Calu3 (cell line): ENCODE results near the gene PNLIP. TPM values are rescaled to one million over a fixed set of nuclear protein-coding genes. Genes with fewer than 3 reads are reported as not detected.

ENCODE experiments used
- BruUV-seq: library from RNA; stranded (reverse); fragments of 400-500 nt; replicated peaks from 2 replicates; lab custom pipeline; 2021; lab: Mats Ljungman, UMichigan
- CTCF ChIA-PET: fragments of 300-600 bp; sonication (Branson Sonifier 250); formaldehyde crosslinking; loops from one replicate; lab custom pipeline; 2022; ENCODE audit warnings: antibody characterized with exemption; lab: Charles Lee
- DNase-seq: peaks from one replicate; pipeline ENCODE4 v3.0.0; 2022
- H3K27ac Mint-ChIP-seq: one replicate; pipeline ENCODE4 v1.8.0; 2022; ENCODE audit warnings: mixed read lengths; ENCODE audit not compliant: unreplicated experiment
- H3K27me3 Mint-ChIP-seq: one replicate; pipeline ENCODE4 v1.8.0; 2022; ENCODE audit warnings: mixed read lengths; ENCODE audit not compliant: unreplicated experiment
- H3K36me3 Mint-ChIP-seq: one replicate; pipeline ENCODE4 v1.8.0; 2022; ENCODE audit warnings: mild to moderate bottlenecking, moderate library complexity, mixed read lengths; ENCODE audit not compliant: insufficient read depth, unreplicated experiment
- H3K4me1 Mint-ChIP-seq: one replicate; pipeline ENCODE4 v1.8.0; 2022; ENCODE audit warnings: mild to moderate bottlenecking, low read depth, mixed read lengths; ENCODE audit not compliant: unreplicated experiment
- H3K4me3 Mint-ChIP-seq: one replicate; pipeline ENCODE4 v1.8.0; 2022; ENCODE audit warnings: mild to moderate bottlenecking, low read depth, moderate library complexity, mixed read lengths; ENCODE audit not compliant: unreplicated experiment
- H3K9me3 Mint-ChIP-seq: one replicate; pipeline ENCODE4 v1.8.0; 2022; ENCODE audit warnings: low read depth, mixed read lengths; ENCODE audit not compliant: unreplicated experiment
- intact Hi-C: fragments of 100-400 bp; cut with micrococcal nuclease; formaldehyde crosslinking; loops from one replicate; pipeline ENCODE4 v1.10.0; 2022; ENCODE audit not compliant: unreplicated experiment
- total RNA-seq: library from RNA; stranded (reverse); gene quantifications from 2 replicates; pipeline ENCODE4 v1.2.3, GENCODE V29; 2022
- TF ChIP-seq, protein P1 (sequence below): fragments of 200-600 bp; IDR thresholded peaks from one replicate; pipeline ENCODE4 v1.8.0; 2022; ENCODE audit warnings: antibody characterized with exemption; ENCODE audit not compliant: unreplicated experiment

The PNLIP gene
- total RNA-seq, 1 experiment from 2014 or later, result not detected

DNA sequence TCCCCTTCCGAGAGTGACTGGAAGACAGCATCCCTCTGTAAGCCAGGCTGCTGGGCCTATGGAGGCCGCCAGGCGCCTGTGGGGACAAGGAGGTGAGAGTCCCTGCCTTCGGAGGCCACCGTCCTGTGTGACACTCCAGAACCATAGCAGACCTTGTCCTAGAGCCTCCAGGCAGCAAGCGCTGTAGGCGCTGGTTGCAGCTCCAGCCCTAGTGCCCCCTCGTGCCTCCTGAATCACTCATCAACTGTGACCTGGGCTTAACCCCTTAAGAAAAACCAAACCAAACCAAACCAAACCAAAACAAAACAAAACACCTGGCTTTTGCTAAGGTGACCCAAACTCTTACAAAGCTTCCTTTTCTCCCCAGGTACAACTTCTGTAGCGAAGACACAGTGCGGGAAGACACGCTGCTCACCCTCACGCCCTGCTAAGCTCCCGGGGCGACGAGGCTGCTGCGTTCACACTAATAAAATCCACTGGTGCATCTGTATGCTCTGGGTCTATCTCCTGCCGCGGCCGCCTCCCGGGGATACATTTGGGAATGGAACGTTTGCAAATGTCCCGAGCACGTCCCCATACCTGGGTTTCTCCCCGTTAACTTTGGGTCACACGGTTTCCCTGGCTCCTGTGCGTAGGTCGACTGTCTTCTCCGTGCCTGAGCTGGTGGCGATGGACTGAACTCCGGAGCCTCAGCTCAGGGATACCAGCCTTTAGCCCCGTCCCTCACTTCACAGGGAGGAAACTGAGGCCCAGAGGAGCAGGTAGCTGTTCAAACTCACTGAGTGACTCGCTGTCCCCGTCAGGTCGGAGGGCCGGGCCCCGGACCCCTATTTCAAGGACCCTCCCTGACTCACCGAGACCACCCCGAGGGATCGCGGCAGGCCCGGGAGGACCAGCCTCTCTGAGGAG lies 63.2 kb downstream of the PNLIP start:
- CTCF ChIA-PET, result no interaction called here
- no peak for DNase-seq

DNA sequence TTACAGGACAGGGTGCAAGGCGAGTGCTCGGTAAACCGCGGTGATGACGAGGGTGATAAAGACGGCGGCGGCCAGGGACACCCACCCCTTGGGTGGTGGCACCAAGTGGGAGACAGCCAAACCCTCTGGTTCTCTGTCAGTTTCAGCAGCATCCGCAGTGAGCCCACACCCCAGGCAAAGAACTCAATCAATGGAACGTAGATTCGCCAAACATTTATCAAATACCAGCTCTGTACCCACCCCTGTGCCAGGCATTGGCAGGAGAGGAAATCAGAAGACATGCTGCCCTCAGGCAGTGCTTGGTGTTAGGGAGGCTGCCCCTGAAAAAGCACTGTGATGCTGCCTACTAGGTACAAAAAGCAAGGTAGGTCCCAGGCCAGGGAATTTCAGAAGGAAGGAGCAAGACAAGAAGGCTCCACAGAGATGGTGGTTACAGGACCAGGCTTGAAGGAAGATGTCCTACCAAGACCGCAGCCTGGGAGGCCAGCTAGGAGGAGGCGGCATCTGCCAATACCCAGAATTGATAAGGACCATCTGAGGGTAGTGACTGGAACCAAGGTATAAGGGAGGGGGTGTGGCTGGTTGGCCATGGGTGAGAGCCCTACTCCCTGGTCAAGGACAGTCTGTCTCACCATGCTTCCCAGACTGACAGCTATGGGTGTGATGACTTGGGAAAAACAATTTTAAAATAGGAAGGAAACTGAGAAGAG lies 64.9 kb downstream of the PNLIP start:
- Mint-ChIP-seq H3K36me3 (no peaks in the 10 kb centered on the region), H3K27me3 (peaks cover 28% of the 10 kb centered on the region), H3K4me1 (no peaks in the 10 kb centered on the region), H3K9me3 (no peaks in the 10 kb centered on the region), H3K4me3 (no peak overlapping the region), H3K27ac (no peak overlapping the region)
- CTCF ChIA-PET, result no interaction called here
- TF ChIP-seq, protein P1, sequence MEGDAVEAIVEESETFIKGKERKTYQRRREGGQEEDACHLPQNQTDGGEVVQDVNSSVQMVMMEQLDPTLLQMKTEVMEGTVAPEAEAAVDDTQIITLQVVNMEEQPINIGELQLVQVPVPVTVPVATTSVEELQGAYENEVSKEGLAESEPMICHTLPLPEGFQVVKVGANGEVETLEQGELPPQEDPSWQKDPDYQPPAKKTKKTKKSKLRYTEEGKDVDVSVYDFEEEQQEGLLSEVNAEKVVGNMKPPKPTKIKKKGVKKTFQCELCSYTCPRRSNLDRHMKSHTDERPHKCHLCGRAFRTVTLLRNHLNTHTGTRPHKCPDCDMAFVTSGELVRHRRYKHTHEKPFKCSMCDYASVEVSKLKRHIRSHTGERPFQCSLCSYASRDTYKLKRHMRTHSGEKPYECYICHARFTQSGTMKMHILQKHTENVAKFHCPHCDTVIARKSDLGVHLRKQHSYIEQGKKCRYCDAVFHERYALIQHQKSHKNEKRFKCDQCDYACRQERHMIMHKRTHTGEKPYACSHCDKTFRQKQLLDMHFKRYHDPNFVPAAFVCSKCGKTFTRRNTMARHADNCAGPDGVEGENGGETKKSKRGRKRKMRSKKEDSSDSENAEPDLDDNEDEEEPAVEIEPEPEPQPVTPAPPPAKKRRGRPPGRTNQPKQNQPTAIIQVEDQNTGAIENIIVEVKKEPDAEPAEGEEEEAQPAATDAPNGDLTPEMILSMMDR, result no peak
- no peak for DNase-seq
- no TSS peak for BruUV-seq
- intact Hi-C loops, result no loop called here

More for the DNA sequence above, 63.2 kb downstream of the PNLIP start:
- Mint-ChIP-seq H3K27me3 (peaks cover 11% of the 10 kb centered on the region), H3K4me1 (no peaks in the 10 kb centered on the region), H3K36me3 (no peaks in the 10 kb centered on the region), H3K27ac (no peak overlapping the region), H3K4me3 (no peak overlapping the region), H3K9me3 (no peaks in the 10 kb centered on the region)
- BruUV-seq, result no TSS peak
- intact Hi-C loops, result no loop called here
- TF ChIP-seq, protein P1, result no peak

DNA sequence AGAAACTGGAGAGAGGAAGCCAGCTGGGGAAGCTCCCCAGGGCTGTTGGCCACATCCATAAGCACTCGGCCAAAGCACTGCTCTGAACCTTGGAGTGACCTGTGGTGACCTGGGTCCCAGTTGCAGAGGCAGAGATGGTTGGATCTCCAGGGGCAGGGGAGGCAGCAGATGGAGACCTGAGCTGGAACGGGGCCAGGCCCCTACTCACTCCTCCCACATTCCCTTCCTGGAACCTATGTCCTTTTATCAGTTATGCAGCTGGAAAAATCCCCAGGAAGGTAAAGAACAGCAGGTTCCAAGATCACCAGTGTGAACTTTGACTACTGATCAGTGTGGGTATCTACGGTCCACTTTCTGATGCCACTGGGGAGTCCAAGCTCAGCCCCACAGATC lies 65.4 kb downstream of the PNLIP start:
- Mint-ChIP-seq H3K27ac (no peak overlapping the region), H3K9me3 (no peaks in the 10 kb centered on the region), H3K4me3 (no peak overlapping the region), H3K36me3 (no peaks in the 10 kb centered on the region), H3K4me1 (no peaks in the 10 kb centered on the region), H3K27me3 (peaks cover 33% of the 10 kb centered on the region)
- DNase-seq, result no peak
- BruUV-seq, result no TSS peak
- TF ChIP-seq, protein P1, result no peak
- CTCF ChIA-PET, result no interaction called here
- intact Hi-C loops, result no loop called here

DNA sequence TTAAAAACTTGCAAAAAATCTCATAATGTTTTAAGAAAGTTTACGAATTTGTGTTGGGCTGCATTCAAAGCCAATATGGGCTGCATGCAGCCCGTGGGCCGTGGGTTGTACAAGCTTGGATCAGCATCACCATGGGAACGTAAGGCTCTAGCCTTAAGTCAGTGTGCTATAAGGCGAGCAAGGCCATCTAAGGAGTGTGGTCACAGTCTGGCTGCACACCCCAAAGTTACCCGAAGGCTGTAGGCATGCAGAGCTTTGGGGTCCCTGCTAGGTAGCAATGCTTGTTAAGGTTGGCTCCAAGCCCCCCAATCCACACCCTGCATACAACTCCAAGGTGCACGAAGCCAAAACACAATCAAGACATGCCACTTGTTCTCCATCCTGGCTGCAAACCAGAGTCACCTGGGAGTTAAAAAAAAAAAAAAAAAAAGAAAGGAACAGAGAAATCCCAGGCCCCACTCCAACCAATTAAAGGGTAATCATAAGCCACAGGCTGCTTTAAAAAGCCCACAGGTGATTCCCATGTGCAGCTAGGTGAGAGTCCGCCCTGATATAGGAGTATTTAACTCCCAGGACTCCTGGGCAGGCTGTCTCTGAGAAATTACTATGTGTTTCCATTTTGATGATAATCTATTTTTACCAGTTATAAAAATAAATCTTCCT lies 66.5 kb downstream of the PNLIP start:
- TF ChIP-seq, protein P1, result no peak
- CTCF ChIA-PET, result no interaction called here
- no peaks in the 10 kb centered on the region for H3K36me3 Mint-ChIP-seq
- no peaks in the 10 kb centered on the region for H3K4me1 Mint-ChIP-seq
- no peak overlapping the region for H3K27ac Mint-ChIP-seq
- H3K27me3 Mint-ChIP-seq, result peaks cover 44% of the 10 kb centered on the region
- no peak overlapping the region for H3K4me3 Mint-ChIP-seq
- no peak for DNase-seq
- H3K9me3 Mint-ChIP-seq, result no peaks in the 10 kb centered on the region
- intact Hi-C loops, result no loop called here
- BruUV-seq, result no TSS peak
